HG03108 (cell line): ENCODE measurements around the gene IFT122.
"Not testable (repeated sequence)": the region's sequence is repeated elsewhere in the genome, so short reads cannot be mapped to it uniquely, and the experiment has no call there.

Experiments
- ATAC-seq: cut with Tn5 transposase; IDR thresholded peaks from one replicate; pipeline ENCODE4 v1.9.1; 2021; ENCODE audit warnings: moderate library complexity; ENCODE audit not compliant: unreplicated experiment

The IFT122 gene

GRCh38 chr3:129534428-129535027, 94.5 kb downstream of the IFT122 start:
- no peak for ATAC-seq

GRCh38 chr3:129535075-129535474, 95.1 kb downstream of the IFT122 start:
- no peak for ATAC-seq

- no peak for ATAC-seq
Measured at GRCh38 chr3:129536374-129536667, 96.3 kb downstream of the IFT122 start.

- ATAC-seq: no peak
Measured at GRCh38 chr3:129536804-129537203, 96.8 kb downstream of the IFT122 start.

- ATAC-seq: no peak
Measured at GRCh38 chr3:129539206-129539605, 99.2 kb downstream of the IFT122 start.

GRCh38 chr3:129540776-129541516, 100.9 kb downstream of the IFT122 start:
- ATAC-seq: no peak

GRCh38 chr3:129542747-129543146, 102.7 kb downstream of the IFT122 start:
- no peak for ATAC-seq

- ATAC-seq: no peak
Measured at GRCh38 chr3:129543156-129543790, 103.2 kb downstream of the IFT122 start, which contains the start of gene H1-8. TSS of gene H1-8 (plus strand) at chr3:129543175. CDS start at chr3:129543219, 44 bp downstream.

- no peak for ATAC-seq
Measured at GRCh38 chr3:129543999-129544398, 104.0 kb downstream of the IFT122 start.

- ATAC-seq: not testable (repeated sequence)
Measured at GRCh38 chr3:129545951-129546350, 105.9 kb downstream of the IFT122 start.

GRCh38 chr3:129547241-129547640, 107.2 kb downstream of the IFT122 start:
- ATAC-seq: no peak

- no peak for ATAC-seq
Measured at GRCh38 chr3:129548104-129548965, 108.3 kb downstream of the IFT122 start.

GRCh38 chr3:129549006-129549800, 109.2 kb downstream of the IFT122 start:
- ATAC-seq: no peak

- no peak for ATAC-seq
Measured at GRCh38 chr3:129549805-129550204, 109.8 kb downstream of the IFT122 start.

GRCh38 chr3:129552287-129553050, 112.4 kb downstream of the IFT122 start:
- ATAC-seq: no peak

- no peak for ATAC-seq
Measured at GRCh38 chr3:129553171-129553570, 113.1 kb downstream of the IFT122 start.

- no peak for ATAC-seq
Measured at GRCh38 chr3:129553719-129554118, 113.7 kb downstream of the IFT122 start.

GRCh38 chr3:129554356-129555152, 114.5 kb downstream of the IFT122 start:
- ATAC-seq: no peak

GRCh38 chr3:129555153-129555550, 115.1 kb downstream of the IFT122 start:
- no peak for ATAC-seq
